ENCODE data around the gene SSH3.

DNA sequence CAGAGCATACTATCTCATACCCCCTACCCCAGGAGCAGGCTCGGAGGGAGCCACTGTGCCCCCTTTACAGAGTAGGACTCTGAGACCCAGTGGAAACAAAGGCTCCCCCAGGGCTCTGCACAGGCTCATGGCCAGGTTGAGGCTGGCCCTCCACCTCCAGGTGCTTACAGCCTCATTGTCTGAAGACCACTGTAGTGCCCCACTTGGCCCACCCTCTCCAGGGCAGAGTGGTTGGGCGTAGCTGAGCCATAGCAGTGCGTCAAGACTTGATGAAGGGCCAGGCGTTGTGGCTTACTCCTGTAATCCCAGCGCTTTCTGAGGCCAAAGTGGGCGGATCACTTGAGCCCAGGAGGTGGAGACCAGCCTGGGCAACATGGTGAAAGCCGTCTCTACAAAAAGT is 12.5 kb upstream of the SSH3 start:
- no peak for TF ChIP-seq POLR2A (IDR thresholded peaks at IDR 0.05)
- TF ChIP-seq EP300 (IDR thresholded peaks at IDR 0.05): no peak
- TF ChIP-seq, protein P1, sequence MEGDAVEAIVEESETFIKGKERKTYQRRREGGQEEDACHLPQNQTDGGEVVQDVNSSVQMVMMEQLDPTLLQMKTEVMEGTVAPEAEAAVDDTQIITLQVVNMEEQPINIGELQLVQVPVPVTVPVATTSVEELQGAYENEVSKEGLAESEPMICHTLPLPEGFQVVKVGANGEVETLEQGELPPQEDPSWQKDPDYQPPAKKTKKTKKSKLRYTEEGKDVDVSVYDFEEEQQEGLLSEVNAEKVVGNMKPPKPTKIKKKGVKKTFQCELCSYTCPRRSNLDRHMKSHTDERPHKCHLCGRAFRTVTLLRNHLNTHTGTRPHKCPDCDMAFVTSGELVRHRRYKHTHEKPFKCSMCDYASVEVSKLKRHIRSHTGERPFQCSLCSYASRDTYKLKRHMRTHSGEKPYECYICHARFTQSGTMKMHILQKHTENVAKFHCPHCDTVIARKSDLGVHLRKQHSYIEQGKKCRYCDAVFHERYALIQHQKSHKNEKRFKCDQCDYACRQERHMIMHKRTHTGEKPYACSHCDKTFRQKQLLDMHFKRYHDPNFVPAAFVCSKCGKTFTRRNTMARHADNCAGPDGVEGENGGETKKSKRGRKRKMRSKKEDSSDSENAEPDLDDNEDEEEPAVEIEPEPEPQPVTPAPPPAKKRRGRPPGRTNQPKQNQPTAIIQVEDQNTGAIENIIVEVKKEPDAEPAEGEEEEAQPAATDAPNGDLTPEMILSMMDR (IDR thresholded peaks at IDR 0.05): no peak

All from upper lobe of left lung (tissue), 4 donors.